SK-N-SH (cell line): ENCODE data around the gene STKLD1. TPM values are rescaled to one million over a fixed set of nuclear protein-coding genes. Genes with fewer than 3 reads are reported as not detected.
A peak's percentile ranks its signal among the peaks of the same experiment; 100 is the strongest.

Source experiments
- EZH2phosphoT487 ChIP-seq: fragments of 200-600 bp; sonication (generic); IDR thresholded peaks from 2 replicates; pipeline ENCODE4 v1.6.1; 2017; ENCODE audit warnings: low read depth, mixed run types, mild to moderate bottlenecking, antibody characterized with exemption, moderate library complexity, borderline replicate concordance
- FOSL2 ChIP-seq: IDR thresholded peaks from 2 replicates; pipeline ENCODE4 v1.4.0; 2012; ENCODE audit warnings: low read depth, mild to moderate bottlenecking, moderate library complexity, borderline replicate concordance
- FOXJ3 ChIP-seq: sonication (generic); formaldehyde crosslinking; IDR thresholded peaks from 2 replicates; pipeline ENCODE4 v1.5.1; 2020; ENCODE audit warnings: mild to moderate bottlenecking, missing genetic modification reagents
- FOXM1 ChIP-seq: IDR thresholded peaks from 2 replicates; pipeline ENCODE4 v1.4.0; 2012; ENCODE audit warnings: low read depth, mild to moderate bottlenecking
- GABPA ChIP-seq: IDR thresholded peaks from 2 replicates; pipeline ENCODE4 v1.4.0; 2012; ENCODE audit warnings: low read depth, mild to moderate bottlenecking
- GATA2 ChIP-seq: sonication (generic); formaldehyde crosslinking; IDR thresholded peaks from 2 replicates; pipeline ENCODE4 v1.5.0; 2020; ENCODE audit warnings: mild to moderate bottlenecking, missing genetic modification reagents
- IRF3 ChIP-seq: fragments of 150-350 bp; IDR thresholded peaks from 2 replicates; pipeline ENCODE4 v1.6.1; 2016; ENCODE audit warnings: mild to moderate bottlenecking, low read depth, low read length
- MAX ChIP-seq: IDR thresholded peaks from 2 replicates; pipeline ENCODE4 v1.4.0; 2012; ENCODE audit warnings: low read depth
- MEF2A ChIP-seq: IDR thresholded peaks from 2 replicates; pipeline ENCODE4 v1.4.0; 2012; ENCODE audit warnings: low read depth, borderline replicate concordance
- MXI1 ChIP-seq: IDR thresholded peaks from 2 replicates; pipeline ENCODE4 v1.6.1; 2012; ENCODE audit warnings: mild to moderate bottlenecking, low read depth, low read length, improper control_type of control experiment
- NFIC ChIP-seq: IDR thresholded peaks from 2 replicates; pipeline ENCODE4 v1.4.0; 2012; ENCODE audit warnings: borderline replicate concordance
- NRF1 ChIP-seq: IDR thresholded peaks from 2 replicates; pipeline ENCODE4 v1.6.1; 2012; ENCODE audit warnings: low read depth, mild to moderate bottlenecking, low read length
- POLR2AphosphoS5 ChIP-seq: IDR thresholded peaks from 2 replicates; pipeline ENCODE4 v1.6.1; 2012; ENCODE audit warnings: low read depth, low read length
- RAD21 ChIP-seq: IDR thresholded peaks from 2 replicates; pipeline ENCODE4 v1.6.1; 2012; ENCODE audit warnings: mild to moderate bottlenecking, low read length
- RCOR1 ChIP-seq: fragments of 150-350 bp; IDR thresholded peaks from 2 replicates; pipeline ENCODE4 v1.6.1; 2017; ENCODE audit warnings: antibody characterized with exemption, low read length
- SMC3 ChIP-seq: IDR thresholded peaks from 2 replicates; pipeline ENCODE4 v1.6.1; 2012; ENCODE audit warnings: low read depth, low read length, improper control_type of control experiment
- TCF12 ChIP-seq: IDR thresholded peaks from 2 replicates; pipeline ENCODE4 v1.4.0; 2012
- USF1 ChIP-seq: IDR thresholded peaks from 2 replicates; pipeline ENCODE4 v1.4.0; 2012; ENCODE audit warnings: low read depth, borderline replicate concordance
- USF2 ChIP-seq: fragments of 150-350 bp; IDR thresholded peaks from 2 replicates; pipeline ENCODE4 v1.6.1; 2017; ENCODE audit warnings: antibody characterized with exemption, low read length, low read depth, borderline replicate concordance
- YY1 ChIP-seq: IDR thresholded peaks from 2 replicates; pipeline ENCODE4 v1.4.0; 2012; ENCODE audit warnings: low read depth, mild to moderate bottlenecking
- ZBTB33 ChIP-seq: IDR thresholded peaks from 2 replicates; pipeline ENCODE4 v1.4.0; 2012; ENCODE audit warnings: low read depth, borderline replicate concordance
- polyA plus RNA-seq, 3 experiments: library from polyadenylated mRNA; depleted of rRNA; stranded (reverse); fragments of >200 nt; gene quantifications; 2 replicates each; pipeline ENCODE4 v1.2.3, GENCODE V29; 2012

The STKLD1 gene
- polyA plus RNA-seq, 1 of the 3 experiments (the other 2 are of a cell fraction), result 2.3 TPM

GRCh38 chr9:133347985-133348717 lies 28.0 kb upstream of the STKLD1 start, which contains the start of the genes MED22 and RPL7A (continued):
- TF ChIP-seq USF1 (no peak), GATA2 (CRISPR knock-in tag) (no peak), FOXJ3 (CRISPR knock-in tag) (no peak), EZH2phosphoT487 (no peak), POLR2AphosphoS5 (peak; percentile 100), IRF3 (no peak), MXI1 (peak; percentile 10; the same call in 1 of the 2 replicates), FOSL2 (no peak), RCOR1 (no peak; the same call in 1 of the 2 replicates), MEF2A (no peak), NRF1 (no peak), ZBTB33 (peak; percentile 99), TCF12 (peak; percentile 35; the same call in 1 of the 2 replicates), YY1 (peak; percentile 93), SMC3 (no peak), GABPA (peak; percentile 53), USF2 (0 out of 2 replicates have a peak, but pooled peaks have one; percentile 17), RAD21 (no peak), NFIC (0 out of 2 replicates have a peak, but pooled peaks have one; percentile 17), MAX (peak; percentile 88), FOXM1 (no peak)
